Stimulated activated CD8-positive, alpha-beta memory T cell treated with anti-CD3 and anti-CD28 coated beads, Interleukin-7, amount 100 ng/mL, for 24 hours (primary cell): Measurements from ENCODE around the gene PABPC1L.

Source experiments
- DNase-seq: peaks from one replicate; pipeline ENCODE4 v3.0.0-alpha.2; 2020; ENCODE audit warnings: low read depth

The PABPC1L gene

GRCh38 chr20:44942264-44942973 lies 32.6 kb downstream of the PABPC1L start:
- DNase-seq = no peak

- DNase-seq = no peak
Measured at GRCh38 chr20:44943828-44944227, 34.0 kb downstream of the PABPC1L start.

- DNase-seq = no peak
Measured at GRCh38 chr20:44945261-44945660, 35.4 kb downstream of the PABPC1L start.

- DNase-seq = no peak
Measured at GRCh38 chr20:44946271-44946852, 36.5 kb downstream of the PABPC1L start.

- DNase-seq = no peak
Measured at GRCh38 chr20:44948107-44948506, 38.2 kb downstream of the PABPC1L start.

- DNase-seq = no peak
Measured at GRCh38 chr20:44948513-44948912, 38.7 kb downstream of the PABPC1L start.

- no peak for DNase-seq
Measured at GRCh38 chr20:44950368-44950767, 40.5 kb downstream of the PABPC1L start.

- DNase-seq = no peak
Measured at GRCh38 chr20:44952731-44953130, 42.9 kb downstream of the PABPC1L start.

- no peak for DNase-seq
Measured at GRCh38 chr20:44954211-44954610, 44.4 kb downstream of the PABPC1L start.

GRCh38 chr20:44955270-44955669 lies 45.4 kb downstream of the PABPC1L start:
- DNase-seq = no peak

GRCh38 chr20:44956410-44956809 lies 46.5 kb downstream of the PABPC1L start:
- no peak for DNase-seq

GRCh38 chr20:44958276-44958675 lies 48.4 kb downstream of the PABPC1L start:
- no peak for DNase-seq

GRCh38 chr20:44959082-44959637 lies 49.3 kb downstream of the PABPC1L start:
- DNase-seq = no peak

GRCh38 chr20:44959638-44960102 lies 49.8 kb downstream of the PABPC1L start:
- peak; percentile 41 for DNase-seq

- DNase-seq = peak; percentile 90
Measured at GRCh38 chr20:44960103-44960852, 50.4 kb downstream of the PABPC1L start, which contains the start of gene TOMM34. Gene TOMM34, minus strand, starts transcription at chr20:44960397. Its CDS starts 64 bp downstream, at chr20:44960333.

- no peak for DNase-seq
Measured at GRCh38 chr20:44961011-44961869, 51.4 kb downstream of the PABPC1L start.

GRCh38 chr20:44961870-44962267 lies 52.0 kb downstream of the PABPC1L start:
- no peak for DNase-seq

GRCh38 chr20:44962483-44962882 lies 52.6 kb downstream of the PABPC1L start:
- DNase-seq = no peak

GRCh38 chr20:44963325-44964215 lies 53.7 kb downstream of the PABPC1L start:
- no peak for DNase-seq

- DNase-seq = no peak
Measured at GRCh38 chr20:44965651-44966029, 55.8 kb downstream of the PABPC1L start.
